Measurements from ENCODE around the gene MYNN.

DNA sequence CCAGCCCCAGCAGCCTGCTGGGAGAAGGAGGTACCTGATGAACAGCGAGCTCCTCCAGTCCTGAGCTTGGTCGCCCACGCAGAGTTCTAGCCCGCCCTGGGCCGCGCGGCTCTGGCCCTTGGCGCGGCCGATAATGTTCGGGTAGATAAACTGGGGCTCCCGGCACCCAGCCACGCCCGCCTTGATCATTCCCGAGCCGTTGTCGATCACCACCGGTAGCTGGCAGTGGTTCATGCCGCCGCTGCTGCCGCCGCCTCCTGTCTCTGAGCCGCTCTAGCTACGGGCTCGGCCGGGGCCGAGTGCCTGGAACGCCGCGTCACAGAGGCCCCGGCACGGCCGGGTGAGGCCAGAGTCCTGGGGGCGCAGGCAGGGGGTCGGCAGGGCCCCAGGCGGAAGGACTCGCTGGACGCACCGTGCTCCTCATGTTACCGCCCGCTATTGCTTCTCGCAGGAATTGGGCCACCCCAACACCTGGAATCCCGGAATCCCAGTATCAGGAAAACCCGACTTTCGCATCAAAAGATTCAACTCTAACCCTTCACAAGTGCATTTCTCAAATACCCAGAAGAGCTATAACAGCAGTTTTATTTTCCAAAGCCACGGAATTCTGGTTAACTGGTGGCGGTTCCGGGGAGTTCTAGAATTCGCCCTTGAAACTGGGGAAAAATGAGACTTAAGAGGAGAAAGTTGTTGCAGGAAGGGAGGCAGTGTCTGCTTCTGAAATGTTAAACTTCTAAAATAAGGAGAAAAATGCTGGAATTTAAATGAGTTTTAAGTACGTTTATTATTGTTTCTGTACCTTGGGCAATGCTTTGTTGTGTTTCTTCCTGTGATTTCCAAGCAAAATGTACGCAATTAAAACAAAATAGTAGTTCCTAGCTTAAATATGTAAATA, 3.7 kb upstream of the MYNN start, which contains the start of gene ACTRT3:
- TF ChIP-seq, protein P1, sequence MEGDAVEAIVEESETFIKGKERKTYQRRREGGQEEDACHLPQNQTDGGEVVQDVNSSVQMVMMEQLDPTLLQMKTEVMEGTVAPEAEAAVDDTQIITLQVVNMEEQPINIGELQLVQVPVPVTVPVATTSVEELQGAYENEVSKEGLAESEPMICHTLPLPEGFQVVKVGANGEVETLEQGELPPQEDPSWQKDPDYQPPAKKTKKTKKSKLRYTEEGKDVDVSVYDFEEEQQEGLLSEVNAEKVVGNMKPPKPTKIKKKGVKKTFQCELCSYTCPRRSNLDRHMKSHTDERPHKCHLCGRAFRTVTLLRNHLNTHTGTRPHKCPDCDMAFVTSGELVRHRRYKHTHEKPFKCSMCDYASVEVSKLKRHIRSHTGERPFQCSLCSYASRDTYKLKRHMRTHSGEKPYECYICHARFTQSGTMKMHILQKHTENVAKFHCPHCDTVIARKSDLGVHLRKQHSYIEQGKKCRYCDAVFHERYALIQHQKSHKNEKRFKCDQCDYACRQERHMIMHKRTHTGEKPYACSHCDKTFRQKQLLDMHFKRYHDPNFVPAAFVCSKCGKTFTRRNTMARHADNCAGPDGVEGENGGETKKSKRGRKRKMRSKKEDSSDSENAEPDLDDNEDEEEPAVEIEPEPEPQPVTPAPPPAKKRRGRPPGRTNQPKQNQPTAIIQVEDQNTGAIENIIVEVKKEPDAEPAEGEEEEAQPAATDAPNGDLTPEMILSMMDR (IDR thresholded peaks at IDR 0.05; ENCODE audit: low read depth, low read length) = no peak
- TF ChIP-seq EZH2phosphoT487 (IDR thresholded peaks at IDR 0.05; ENCODE audit: low read depth) = no peak

Measured in OCI-LY3 (cell line).